Measurements from ENCODE around the gene SYNE2.

Gene SYNE2

DNA sequence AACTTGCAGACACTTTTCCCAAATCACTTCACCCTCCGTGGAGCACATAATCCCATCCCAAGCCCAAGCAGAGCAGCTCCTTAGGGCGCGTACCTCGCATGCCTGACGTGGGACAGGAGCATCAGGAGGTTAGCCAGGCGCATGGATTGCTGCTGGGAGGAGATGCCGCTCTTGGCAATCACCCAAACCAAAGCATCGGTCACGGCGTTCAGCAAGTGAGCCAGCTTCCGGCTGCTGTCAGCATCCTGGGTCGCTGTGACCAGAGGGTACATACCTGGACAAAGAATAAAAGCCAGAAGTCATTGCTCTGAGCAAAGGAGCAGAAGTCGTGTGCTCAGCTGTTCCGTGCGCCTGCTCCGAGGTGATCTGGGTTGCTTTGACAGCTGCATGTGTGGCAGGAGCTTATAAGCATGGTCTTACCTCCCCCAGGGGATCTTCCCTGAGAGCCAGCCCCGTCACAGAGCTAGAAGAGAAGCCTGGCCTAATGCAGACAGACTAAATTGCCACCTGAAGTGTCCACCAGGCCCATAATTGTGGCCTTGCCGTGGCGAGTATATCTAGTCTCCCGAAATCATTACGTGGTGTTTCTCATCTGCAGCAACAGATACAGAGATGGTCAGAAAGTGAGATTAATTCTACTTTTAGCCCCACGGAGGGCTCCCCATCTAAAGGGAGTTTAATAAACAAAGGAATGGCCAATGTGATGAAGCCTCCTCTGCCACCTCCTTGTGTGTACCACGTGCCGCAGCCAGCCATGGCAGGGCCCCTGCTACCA lies 382.3 kb downstream of the SYNE2 start:
- no peaks in the 10 kb centered on the region for H3K36me3 ChIP-seq (replicated peaks)
- TF ChIP-seq CTCF (IDR thresholded peaks at IDR 0.05; ENCODE audit: low read depth, low read length, missing control alignments) = no peak
- H3K27ac ChIP-seq = no peak overlapping the region
- in situ Hi-C loops (cut with HindIII; ENCODE audit: low pct_ligation_motif_present, low sequenced_read_pairs) = no loop called here
- DNase-seq = peak; percentile 56
- no peaks in the 10 kb centered on the region for H3K27me3 ChIP-seq (replicated peaks)
- no peak overlapping the region for H3K4me3 ChIP-seq (ENCODE audit: low read depth, low read length)

GRCh38 chr14:64235652-64236640 lies 383.1 kb downstream of the SYNE2 start:
- no peak for TF ChIP-seq CTCF (IDR thresholded peaks at IDR 0.05; ENCODE audit: low read depth, low read length, missing control alignments)
- Histone ChIP-seq H3K27me3 (replicated peaks) (no peaks in the 10 kb centered on the region), H3K4me3 (ENCODE audit: low read depth, low read length) (no peak overlapping the region), H3K27ac (no peak overlapping the region), H3K36me3 (replicated peaks) (no peaks in the 10 kb centered on the region)
- DNase-seq = no peak
- in situ Hi-C loops (cut with HindIII; ENCODE audit: low pct_ligation_motif_present, low sequenced_read_pairs) = no loop called here

DNA sequence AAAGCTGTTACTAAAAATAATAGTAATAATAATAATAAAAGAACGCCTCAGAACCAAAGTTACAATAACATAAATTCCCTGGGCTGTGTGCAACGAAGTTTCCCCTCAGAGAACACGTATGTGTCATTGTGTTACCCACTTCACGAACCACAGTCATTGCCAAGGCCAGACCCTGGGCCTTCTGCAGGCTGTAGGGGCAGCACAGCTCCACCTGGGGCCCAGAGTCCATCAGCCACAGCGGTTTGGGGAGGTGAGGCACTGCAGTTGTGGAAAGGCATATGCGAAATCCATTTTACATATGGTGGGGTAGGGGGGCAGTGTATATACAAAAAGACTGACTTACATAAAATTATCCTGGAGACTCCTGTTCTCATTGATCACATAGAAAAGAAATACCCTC lies 385.2 kb downstream of the SYNE2 start:
- in situ Hi-C loops (cut with HindIII; ENCODE audit: low pct_ligation_motif_present, low sequenced_read_pairs) = no loop called here
- no peak for TF ChIP-seq CTCF (IDR thresholded peaks at IDR 0.05; ENCODE audit: low read depth, low read length, missing control alignments)
- Histone ChIP-seq H3K36me3 (replicated peaks) (no peaks in the 10 kb centered on the region), H3K27ac (no peak overlapping the region), H3K4me3 (ENCODE audit: low read depth, low read length) (no peak overlapping the region), H3K27me3 (replicated peaks) (no peaks in the 10 kb centered on the region)
- no peak for DNase-seq

DNA sequence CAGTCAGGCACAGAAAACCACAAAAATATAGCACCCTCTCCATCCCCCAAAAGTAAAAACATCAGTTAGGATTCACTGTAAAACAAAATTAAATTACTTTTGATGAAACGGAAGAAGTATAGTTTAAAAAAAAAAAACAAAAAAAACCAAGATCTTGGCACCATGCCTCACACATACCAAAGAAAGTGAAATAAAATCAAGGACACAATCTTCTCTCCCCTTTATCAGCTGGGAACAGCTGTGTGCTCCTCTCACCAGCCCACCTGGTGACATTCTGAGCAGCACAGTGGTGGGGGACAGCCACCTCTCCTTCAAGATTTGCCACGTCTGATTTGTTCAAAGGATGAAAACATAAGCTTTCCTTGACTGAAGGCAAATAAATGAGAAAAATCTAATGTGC lies 385.8 kb downstream of the SYNE2 start:
- H3K27ac ChIP-seq = no peak overlapping the region
- no peaks in the 10 kb centered on the region for H3K36me3 ChIP-seq (replicated peaks)
- DNase-seq = no peak
- TF ChIP-seq CTCF (IDR thresholded peaks at IDR 0.05; ENCODE audit: low read depth, low read length, missing control alignments) = no peak
- no peak overlapping the region for H3K4me3 ChIP-seq (ENCODE audit: low read depth, low read length)
- H3K27me3 ChIP-seq (replicated peaks) = no peaks in the 10 kb centered on the region
- in situ Hi-C loops (cut with HindIII; ENCODE audit: low pct_ligation_motif_present, low sequenced_read_pairs) = no loop called here

DNA sequence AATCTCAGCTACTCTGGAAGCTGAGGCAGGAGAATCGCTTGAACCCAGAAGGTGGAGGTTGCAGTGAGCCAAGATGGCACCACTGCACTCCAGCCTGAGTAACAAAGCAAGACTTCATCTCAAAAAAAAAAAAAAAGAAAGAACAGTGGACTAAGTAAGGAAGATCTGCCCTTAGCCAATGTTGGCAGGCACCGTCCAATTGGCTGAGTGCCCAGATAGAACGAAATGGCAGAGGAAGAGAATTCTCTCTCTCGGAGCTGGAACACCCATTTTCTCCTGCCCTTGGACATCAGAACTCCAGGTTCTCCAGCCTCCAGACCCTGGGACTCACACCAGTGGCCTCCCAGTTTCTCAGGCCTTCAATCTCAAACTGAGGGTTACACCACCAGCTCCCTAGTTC lies 391.5 kb downstream of the SYNE2 start:
- TF ChIP-seq CTCF (IDR thresholded peaks at IDR 0.05; ENCODE audit: low read depth, low read length, missing control alignments) = no peak
- H3K36me3 ChIP-seq (replicated peaks) = no peaks in the 10 kb centered on the region
- in situ Hi-C loops (cut with HindIII; ENCODE audit: low pct_ligation_motif_present, low sequenced_read_pairs) = no loop called here
- no peak for DNase-seq
- H3K27me3 ChIP-seq (replicated peaks) = no peaks in the 10 kb centered on the region
- H3K27ac ChIP-seq = no peak overlapping the region
- no peak overlapping the region for H3K4me3 ChIP-seq (ENCODE audit: low read depth, low read length)
